Vagina (tissue), 2 donors: ENCODE data around the gene OR6K2.

Experiments
- CTCF ChIP-seq, 3 experiments: fragments of 450-650 bp in 2 of 3; fragments of 200-600 bp in 1 of 3; sonication (generic) in 1 of 3; IDR thresholded peaks; one replicate each; pipeline ENCODE4 v1.5.1; 2017 to 2019; ENCODE audit warnings: antibody characterized with exemption in 3 of 3, mild to moderate bottlenecking in 2 of 3, moderate library complexity in 2 of 3
- POLR2A ChIP-seq, 2 donors: fragments of 450-650 bp; IDR thresholded peaks; one replicate each; pipeline ENCODE4 v1.6.1; 2017; ENCODE audit warnings: antibody characterized with exemption in 2 of 2, mild to moderate bottlenecking in 2 of 2, moderate library complexity in 2 of 2

- TF ChIP-seq CTCF (IDR thresholded peaks at IDR 0.05), result no peak
- no peak for TF ChIP-seq POLR2A (IDR thresholded peaks at IDR 0.05)
These were observed 24.7 kb downstream of the OR6K2 start for GRCh38 chr1:158675563-158676323.
